GM13976 (cell line): ENCODE data around the gene STPG4.

ENCODE experiments used
- DNase-seq: peaks from one replicate; pipeline ENCODE4 v3.0.0; 2012; ENCODE audit warnings: low spot score
- CTCF ChIP-seq: IDR thresholded peaks from 2 replicates; pipeline ENCODE4 v1.5.1; 2012; ENCODE audit warnings: borderline replicate concordance, mild to moderate bottlenecking; ENCODE audit not compliant: insufficient read depth; ENCODE audit errors: extremely low read depth, missing control alignments, control extremely low read depth
- in situ Hi-C: fragments of 300-500 bp; cut with MboI; formaldehyde crosslinking; loops from one replicate; pipeline ENCODE4 v1.12.0; 2022; ENCODE audit warnings: low sequenced_read_pairs, mixed read lengths, inconsistent platforms; ENCODE audit not compliant: unreplicated experiment

Gene STPG4

GRCh38 chr2:47196046-47196445 lies 40.9 kb upstream of the STPG4 start:
- TF ChIP-seq CTCF = no peak
- in situ Hi-C loops = no loop called here

GRCh38 chr2:47195148-47195547 lies 40.0 kb upstream of the STPG4 start:
- DNase-seq = no peak
- in situ Hi-C loops = no loop called here

More at GRCh38 chr2:47196046-47196445, 40.9 kb upstream of the STPG4 start:
- no peak for DNase-seq

GRCh38 chr2:47194410-47194809 lies 39.3 kb upstream of the STPG4 start:
- no peak for TF ChIP-seq CTCF
- in situ Hi-C loops = no loop called here
- DNase-seq = no peak

More at GRCh38 chr2:47195148-47195547, 40.0 kb upstream of the STPG4 start:
- TF ChIP-seq CTCF = no peak

- no peak for TF ChIP-seq CTCF
- in situ Hi-C loops = no loop called here
- DNase-seq = no peak
Measured at GRCh38 chr2:47193607-47194006, 38.5 kb upstream of the STPG4 start.

GRCh38 chr2:47190188-47190881 lies 35.2 kb upstream of the STPG4 start:
- no peak for DNase-seq
- no peak for TF ChIP-seq CTCF
- in situ Hi-C loops = no loop called here

- TF ChIP-seq CTCF = no peak
- no peak for DNase-seq
- in situ Hi-C loops = no loop called here
Measured at GRCh38 chr2:47189635-47190034, 34.5 kb upstream of the STPG4 start.
